Measurements from ENCODE around the gene FAM174C.

The FAM174C gene

DNA sequence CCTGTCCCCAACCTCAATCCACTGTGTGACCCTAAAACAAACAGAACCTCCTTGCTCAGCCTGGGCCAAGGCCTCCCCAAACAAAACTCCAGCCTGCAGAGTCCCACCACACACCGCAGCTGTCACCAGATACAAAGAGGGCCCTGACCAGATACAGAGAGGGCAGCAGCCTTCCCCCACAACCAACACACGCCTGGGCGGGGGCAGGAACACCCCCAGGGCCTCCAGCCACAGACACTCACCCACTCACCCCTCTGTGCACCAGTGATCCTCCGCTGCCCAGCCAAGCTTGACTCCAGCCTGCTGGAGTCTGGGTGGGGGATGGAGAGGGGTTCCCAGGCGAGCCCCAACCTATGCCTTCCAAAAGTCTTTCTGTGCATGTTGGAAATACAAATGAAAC lies 12.1 kb upstream of the FAM174C start:
- no peak for DNase-seq

- DNase-seq, result peak; percentile 66 to 79
Observed at GRCh38 chr19:1264801-1265614, 10.3 kb upstream of the FAM174C start.

DNA sequence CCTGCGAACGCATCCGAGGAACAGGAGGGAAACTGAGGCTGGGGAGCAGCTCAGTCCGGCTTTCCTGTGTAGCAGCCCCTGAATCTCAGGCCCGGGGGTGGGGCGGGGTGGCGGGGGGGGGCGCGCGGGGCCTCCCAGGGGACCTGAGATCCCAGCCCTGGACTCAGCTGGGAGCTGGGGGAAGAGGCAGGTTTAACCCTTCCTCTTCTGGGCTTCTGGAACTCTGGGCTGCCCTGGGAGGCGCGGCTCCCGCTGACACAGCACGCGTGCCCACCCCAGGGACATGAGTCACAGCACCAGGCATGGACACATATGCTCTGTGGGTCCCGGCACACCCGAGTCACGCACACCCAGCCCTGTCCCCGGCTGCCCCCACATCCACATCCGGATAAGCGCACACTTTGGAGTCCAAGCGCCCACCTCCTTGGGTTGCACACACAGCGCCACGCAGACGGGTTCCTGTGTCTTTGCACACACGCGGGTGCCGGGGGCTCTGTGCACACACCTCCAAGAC lies 9.7 kb upstream of the FAM174C start:
- DNase-seq, result peak in 1 of 2 experiments; percentile 64

- DNase-seq, result peak; percentile 78 to 82
Observed at GRCh38 chr19:1266129-1266915, 9.0 kb upstream of the FAM174C start.

DNA sequence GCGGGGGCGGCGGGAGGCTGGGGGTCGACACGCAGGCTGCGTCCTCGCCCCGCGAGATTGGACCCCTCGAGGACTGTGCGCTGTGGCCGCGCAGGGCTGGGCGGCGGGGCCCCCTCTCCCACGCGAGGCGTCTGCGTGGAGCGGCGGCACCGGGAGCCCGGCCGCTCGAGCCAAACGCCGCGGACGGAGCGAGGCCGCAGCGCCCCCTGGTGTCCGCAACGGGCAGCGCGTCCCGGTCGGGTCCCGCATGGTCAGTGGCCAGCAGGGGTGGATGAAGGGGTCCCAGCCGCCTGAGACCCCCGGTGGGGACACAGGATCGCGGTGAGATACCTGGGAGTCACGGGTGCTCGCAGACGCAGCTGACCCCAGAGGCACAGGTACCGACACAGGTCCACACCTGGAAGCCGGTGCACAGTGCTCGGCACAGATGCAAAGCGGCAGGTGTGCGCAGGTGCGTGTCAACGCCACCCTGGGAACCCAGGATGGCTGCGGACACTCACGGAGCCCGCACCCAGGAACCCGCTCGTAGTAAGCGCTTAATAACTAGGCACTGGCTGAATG lies 8.3 kb upstream of the FAM174C start:
- DNase-seq, result peak in 1 of 2 experiments; percentile 53

- DNase-seq, result no peak
Observed at GRCh38 chr19:1267477-1268225, 7.7 kb upstream of the FAM174C start.

DNA sequence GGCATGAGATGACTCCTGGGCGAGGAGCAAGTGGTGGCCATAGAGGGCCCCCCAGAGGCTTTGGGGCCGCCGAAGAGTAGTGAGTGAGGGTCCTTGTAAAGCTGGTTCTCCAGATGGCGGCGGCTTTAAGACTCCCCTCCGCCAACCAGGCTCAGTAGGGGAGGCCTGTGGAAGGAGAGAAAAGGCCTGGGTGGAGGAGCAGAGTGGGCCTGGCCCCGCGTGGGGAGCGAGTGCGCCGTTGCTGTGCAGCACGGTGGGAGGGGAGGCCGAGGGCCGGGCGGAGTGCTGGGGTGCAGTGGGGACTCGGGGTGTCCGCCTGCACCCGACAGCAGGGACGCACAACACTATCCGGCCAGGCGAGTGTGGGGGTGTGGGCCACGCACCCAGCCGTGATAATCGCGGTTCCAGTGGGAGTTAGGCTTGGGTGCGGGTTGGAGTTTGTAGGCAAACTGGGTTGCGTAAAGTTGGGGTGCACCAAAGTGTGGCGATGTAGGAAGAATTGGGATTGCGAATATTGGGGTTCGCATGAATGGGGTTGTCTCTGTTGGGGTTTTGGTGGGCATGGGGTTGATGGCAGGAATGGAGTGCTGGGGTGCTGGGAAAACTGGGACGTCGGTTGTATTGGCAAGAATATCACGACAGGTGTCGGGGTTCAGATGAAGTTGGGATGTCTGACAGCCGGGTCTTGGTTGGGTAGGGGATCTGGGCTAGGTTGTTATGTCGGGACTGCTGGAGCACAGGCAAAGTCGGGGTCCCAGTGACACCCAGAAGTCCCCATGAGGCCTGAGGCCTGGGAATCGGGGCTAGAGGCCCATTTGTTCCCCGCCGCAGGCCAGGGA lies 6.9 kb upstream of the FAM174C start:
- DNase-seq, result no peak

- peak; percentile 85 to 95 for DNase-seq
Observed at GRCh38 chr19:1269065-1269477, 6.3 kb upstream of the FAM174C start, which contains the start of gene CIRBP. Gene CIRBP, plus strand, starts transcription at chr19:1269332. Its CDS starts 1,602 bp downstream, at chr19:1270934.

GRCh38 chr19:1269478-1270212 lies 5.7 kb upstream of the FAM174C start:
- peak; percentile 65 to 85 for DNase-seq

- DNase-seq, result no peak
Observed at GRCh38 chr19:1270213-1270853, 5.0 kb upstream of the FAM174C start.

- no peak for DNase-seq
Observed at GRCh38 chr19:1270854-1271527, 4.3 kb upstream of the FAM174C start.

- no peak for DNase-seq
Observed at GRCh38 chr19:1271528-1272422, 3.6 kb upstream of the FAM174C start.

DNA sequence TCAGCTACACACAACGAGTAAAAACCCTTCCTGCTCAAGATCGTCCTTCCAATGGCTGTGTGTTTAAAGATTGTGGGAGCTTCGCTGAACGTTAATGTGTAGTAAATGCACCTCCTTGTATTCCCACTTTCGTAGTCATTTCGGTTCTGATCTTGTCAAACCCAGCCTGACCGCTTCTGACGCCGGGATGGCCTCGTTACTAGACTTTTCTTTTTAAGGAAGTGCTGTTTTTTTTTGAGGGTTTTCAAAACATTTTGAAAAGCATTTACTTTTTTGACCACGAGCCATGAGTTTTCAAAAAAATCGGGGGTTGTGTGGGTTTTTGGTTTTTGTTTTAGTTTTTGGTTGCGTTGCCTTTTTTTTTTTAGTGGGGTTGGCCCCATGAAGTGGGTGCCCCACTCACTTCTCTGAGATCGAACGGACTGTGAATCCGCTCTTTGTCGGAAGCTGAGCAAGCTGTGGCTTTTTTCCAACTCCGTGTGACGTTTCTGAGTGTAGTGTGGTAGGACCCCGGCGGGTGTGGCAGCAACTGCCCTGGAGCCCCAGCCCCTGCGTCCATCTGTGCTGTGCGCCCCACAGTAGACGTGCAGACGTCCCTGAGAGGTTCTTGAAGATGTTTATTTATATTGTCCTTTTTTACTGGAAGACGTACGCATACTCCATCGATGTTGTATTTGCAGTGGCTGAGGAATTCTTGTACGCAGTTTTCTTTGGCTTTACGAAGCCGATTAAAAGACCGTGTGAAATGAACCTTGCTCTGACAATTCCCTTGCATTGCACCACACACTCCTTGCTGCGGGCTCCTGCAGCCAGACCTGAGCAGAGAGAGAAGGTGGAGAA lies 2.7 kb upstream of the FAM174C start:
- no peak for DNase-seq

DNA sequence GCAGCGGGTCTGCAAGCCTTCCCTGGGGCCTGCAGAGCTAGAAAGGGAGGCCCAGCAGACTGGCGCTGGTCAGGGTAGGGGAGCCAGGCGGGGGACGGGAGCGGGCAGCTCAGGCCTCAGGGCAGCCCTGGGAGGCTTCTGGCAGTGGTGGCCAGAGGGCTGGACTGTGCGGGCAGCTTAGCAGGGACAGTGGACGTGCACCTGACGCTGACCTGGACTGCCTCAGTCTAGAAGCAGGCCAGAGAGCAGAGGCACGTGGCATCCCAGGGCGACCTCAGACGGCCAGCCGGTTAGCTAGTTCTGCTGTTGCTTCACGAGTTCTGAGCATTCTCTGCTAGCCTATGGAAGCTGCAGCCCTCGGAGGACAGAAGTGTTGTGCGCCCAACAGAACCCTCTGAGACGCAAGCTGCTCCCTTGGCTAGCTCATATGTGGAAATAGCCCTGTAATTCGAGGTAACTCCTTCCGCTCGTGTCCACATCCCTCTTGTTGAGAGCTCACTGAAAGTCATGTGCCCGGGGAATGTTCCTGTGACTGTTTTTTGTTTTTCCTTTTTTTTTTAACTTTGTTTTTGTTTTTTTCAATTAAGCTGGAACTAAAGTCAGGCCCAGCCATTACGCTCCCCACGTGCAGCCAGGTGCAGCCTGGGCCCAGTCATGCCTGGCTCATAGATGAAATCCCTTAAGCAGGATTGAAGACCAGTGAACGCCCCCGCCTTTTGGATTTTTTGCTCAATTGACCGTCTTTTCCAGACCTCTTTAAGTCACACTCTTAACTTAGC lies 1.9 kb upstream of the FAM174C start:
- no peak for DNase-seq

- DNase-seq, result no peak
Observed at GRCh38 chr19:1274081-1274851, 1.1 kb upstream of the FAM174C start.

DNA sequence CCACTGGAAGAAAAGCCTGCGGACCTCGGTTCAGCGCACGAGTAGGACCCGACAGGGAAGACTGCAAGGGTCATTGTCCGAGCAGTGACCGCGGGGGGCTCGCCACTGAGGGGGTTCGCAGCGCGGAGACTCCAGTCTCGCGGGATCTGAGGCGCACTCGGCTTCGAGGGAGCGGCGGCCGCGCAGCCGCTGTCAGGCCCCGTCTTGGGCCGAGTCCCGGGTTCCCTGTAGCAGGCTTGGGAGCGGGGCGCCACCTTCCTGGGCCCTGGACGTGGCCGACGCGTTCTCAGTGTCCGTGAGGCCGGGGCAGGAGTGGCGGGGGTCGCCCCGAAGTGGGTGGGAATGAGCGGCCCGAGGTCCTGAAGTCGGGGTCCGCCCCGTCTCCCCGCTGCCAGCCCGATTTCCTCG lies 474 bp upstream of the FAM174C start:
- peak in 1 of 2 experiments; percentile 51 for DNase-seq

Data from SW 1271 (cell line).